HUES6 (cell line): Measurements from ENCODE around the gene LBHD2.

Experiments used
- H3K27ac ChIP-seq: 2 replicates; pipeline ENCODE4 v1.7.0; 2013; ENCODE audit warnings: low read depth, mild to moderate bottlenecking, low read length, inconsistent platforms
- H3K27me3 ChIP-seq: 2 replicates; pipeline ENCODE4 v1.6.1; 2013; ENCODE audit warnings: low read length; ENCODE audit not compliant: control insufficient read depth, insufficient read depth
- H3K36me3 ChIP-seq: 2 replicates; pipeline ENCODE4 v1.6.1; 2013; ENCODE audit warnings: low read length; ENCODE audit not compliant: control insufficient read depth, insufficient read depth
- H3K4me1 ChIP-seq: 2 replicates; pipeline ENCODE4 v1.6.1; 2013; ENCODE audit warnings: low read length; ENCODE audit not compliant: control insufficient read depth, insufficient read depth
- H3K4me3 ChIP-seq: 2 replicates; pipeline ENCODE4 v1.5.1; 2013; ENCODE audit warnings: low read depth, low read length
- H3K9ac ChIP-seq: one replicate; pipeline ENCODE4 v1.6.1; 2013; ENCODE audit warnings: mild to moderate bottlenecking, low read length
- H3K9me3 ChIP-seq: 2 replicates; pipeline ENCODE4 v1.6.1; 2013; ENCODE audit warnings: low read depth, low read length; ENCODE audit not compliant: control insufficient read depth, insufficient read depth

LBHD2 gene

GRCh38 chr14:103101257-103101962 lies 17.4 kb downstream of the LBHD2 start:
- Histone ChIP-seq H3K36me3 (no peaks in the 10 kb centered on the region), H3K9me3 (no peaks in the 10 kb centered on the region), H3K27me3 (peaks cover 47% of the 10 kb centered on the region), H3K9ac (no peak overlapping the region), H3K4me1 (peaks cover 44% of the 10 kb centered on the region), H3K4me3 (no peak overlapping the region), H3K27ac (no peak overlapping the region)

- H3K9ac ChIP-seq, result no peak overlapping the region
- H3K4me1 ChIP-seq, result peaks cover 40% of the 10 kb centered on the region
- H3K27me3 ChIP-seq, result peaks cover 48% of the 10 kb centered on the region
- H3K36me3 ChIP-seq, result no peaks in the 10 kb centered on the region
- no peak overlapping the region for H3K27ac ChIP-seq
- H3K4me3 ChIP-seq, result no peak overlapping the region
- no peaks in the 10 kb centered on the region for H3K9me3 ChIP-seq
These were observed 18.1 kb downstream of the LBHD2 start for GRCh38 chr14:103101963-103102688.

- peaks cover 40% of the 10 kb centered on the region for H3K4me1 ChIP-seq
- no peaks in the 10 kb centered on the region for H3K36me3 ChIP-seq
- H3K9ac ChIP-seq, result no peak overlapping the region
- H3K4me3 ChIP-seq, result no peak overlapping the region
- no peak overlapping the region for H3K27ac ChIP-seq
- no peaks in the 10 kb centered on the region for H3K9me3 ChIP-seq
- H3K27me3 ChIP-seq, result peaks cover 50% of the 10 kb centered on the region
These were observed 18.8 kb downstream of the LBHD2 start for GRCh38 chr14:103102689-103103260.

- H3K36me3 ChIP-seq, result no peaks in the 10 kb centered on the region
- no peak overlapping the region for H3K27ac ChIP-seq
- H3K9me3 ChIP-seq, result no peaks in the 10 kb centered on the region
- H3K9ac ChIP-seq, result no peak overlapping the region
- peaks cover 50% of the 10 kb centered on the region for H3K27me3 ChIP-seq
- H3K4me1 ChIP-seq, result peaks cover 46% of the 10 kb centered on the region
- peak overlapping the region; percentile 45 for H3K4me3 ChIP-seq
These were observed 19.7 kb downstream of the LBHD2 start for GRCh38 chr14:103103461-103104388.

- Histone ChIP-seq H3K9ac (no peak overlapping the region), H3K36me3 (no peaks in the 10 kb centered on the region), H3K4me1 (peaks cover 43% of the 10 kb centered on the region), H3K27ac (no peak overlapping the region), H3K27me3 (peaks cover 50% of the 10 kb centered on the region), H3K9me3 (no peaks in the 10 kb centered on the region), H3K4me3 (peak overlapping the region; percentile 45)
These were observed 20.3 kb downstream of the LBHD2 start for GRCh38 chr14:103104389-103104653.

- Histone ChIP-seq H3K9me3 (no peaks in the 10 kb centered on the region), H3K4me1 (peaks cover 41% of the 10 kb centered on the region), H3K36me3 (no peaks in the 10 kb centered on the region), H3K4me3 (peak overlapping the region; percentile 45), H3K27me3 (peaks cover 50% of the 10 kb centered on the region), H3K9ac (no peak overlapping the region), H3K27ac (no peak overlapping the region)
These were observed 20.8 kb downstream of the LBHD2 start for GRCh38 chr14:103104654-103105452.

GRCh38 chr14:103105580-103106150 lies 21.7 kb downstream of the LBHD2 start:
- Histone ChIP-seq H3K36me3 (no peaks in the 10 kb centered on the region), H3K4me1 (peaks cover 41% of the 10 kb centered on the region), H3K9me3 (no peaks in the 10 kb centered on the region), H3K9ac (no peak overlapping the region), H3K4me3 (no peak overlapping the region), H3K27ac (no peak overlapping the region), H3K27me3 (peaks cover 50% of the 10 kb centered on the region)

- Histone ChIP-seq H3K36me3 (no peaks in the 10 kb centered on the region), H3K9me3 (no peaks in the 10 kb centered on the region), H3K27me3 (peaks cover 37% of the 10 kb centered on the region), H3K4me3 (no peak overlapping the region), H3K27ac (no peak overlapping the region), H3K9ac (no peak overlapping the region), H3K4me1 (peaks cover 56% of the 10 kb centered on the region)
These were observed 23.4 kb downstream of the LBHD2 start for GRCh38 chr14:103107455-103107854.

- peaks cover 63% of the 10 kb centered on the region for H3K4me1 ChIP-seq
- no peaks in the 10 kb centered on the region for H3K9me3 ChIP-seq
- H3K36me3 ChIP-seq, result no peaks in the 10 kb centered on the region
- peaks cover 30% of the 10 kb centered on the region for H3K27me3 ChIP-seq
- peak overlapping the region; percentile 10; the same call in 1 of the 2 replicates for H3K27ac ChIP-seq
- H3K9ac ChIP-seq, result peak overlapping the region; percentile 32
- H3K4me3 ChIP-seq, result peak overlapping the region; percentile 26; the same call in 1 of the 2 replicates
These were observed 24.1 kb downstream of the LBHD2 start for GRCh38 chr14:103107941-103108748.
